Stimulated activated CD8-positive, alpha-beta memory T cell treated with anti-CD3 and anti-CD28 coated beads, Interleukin-4, amount 100 ng/mL, for 4 hours (primary cell): Measurements from ENCODE around the gene RNASE8.

Source experiments
- DNase-seq, 2 donors: peaks; one replicate each; pipeline ENCODE4 v3.0.0-alpha.2; 2020; ENCODE audit warnings: low read depth in 2 of 2, low spot score in 1 of 2

The RNASE8 gene

GRCh38 chr14:21053184-21054122 is 4.2 kb upstream of the RNASE8 start:
- no peak for DNase-seq

DNA sequence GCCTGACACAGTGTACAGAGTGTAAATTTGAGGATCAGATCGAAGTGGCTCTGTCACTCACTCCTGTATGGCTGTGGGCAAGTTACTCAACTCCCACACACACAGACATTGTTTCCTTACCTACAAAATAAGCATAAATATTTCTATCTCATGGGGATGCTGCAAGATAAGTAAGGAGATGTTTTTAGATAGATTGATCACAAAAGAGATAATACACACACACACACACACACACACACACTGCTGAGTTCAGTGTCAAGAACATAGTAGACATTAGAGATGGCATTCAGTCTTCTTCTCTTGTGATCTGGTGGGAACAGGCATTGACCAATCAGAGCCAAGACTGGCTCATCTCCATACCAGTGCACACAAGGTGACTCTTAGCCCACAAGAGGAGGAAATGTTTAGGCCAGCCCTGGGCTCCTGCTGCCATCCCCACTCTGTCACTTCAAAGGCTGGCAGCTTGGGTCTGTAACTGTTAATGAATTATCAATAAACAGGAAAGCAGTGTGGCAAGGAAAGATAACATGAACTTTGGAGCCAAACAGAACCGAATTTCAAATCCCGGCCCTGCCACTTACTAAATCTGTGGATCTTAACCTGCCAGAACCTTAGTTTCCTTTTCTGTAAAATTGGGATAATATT is 3.4 kb upstream of the RNASE8 start:
- DNase-seq: no peak

DNA sequence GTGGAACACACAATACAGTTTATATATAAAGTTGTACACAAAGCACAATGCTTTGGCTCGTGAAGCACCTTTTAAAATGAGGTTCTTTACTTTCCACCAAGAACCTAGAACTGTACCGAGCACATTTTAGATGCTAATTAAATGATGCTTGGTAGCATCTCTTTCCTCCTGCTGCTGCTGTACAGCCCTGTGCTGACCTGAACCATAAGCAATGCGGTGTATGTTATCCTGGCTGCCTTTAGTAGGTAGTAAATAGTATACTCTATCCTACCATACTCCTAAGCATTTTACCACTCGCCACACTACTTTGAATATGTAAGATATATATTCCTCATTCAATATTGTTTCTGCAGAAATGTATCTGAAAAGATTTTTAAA is 2.9 kb upstream of the RNASE8 start:
- no peak for DNase-seq

DNA sequence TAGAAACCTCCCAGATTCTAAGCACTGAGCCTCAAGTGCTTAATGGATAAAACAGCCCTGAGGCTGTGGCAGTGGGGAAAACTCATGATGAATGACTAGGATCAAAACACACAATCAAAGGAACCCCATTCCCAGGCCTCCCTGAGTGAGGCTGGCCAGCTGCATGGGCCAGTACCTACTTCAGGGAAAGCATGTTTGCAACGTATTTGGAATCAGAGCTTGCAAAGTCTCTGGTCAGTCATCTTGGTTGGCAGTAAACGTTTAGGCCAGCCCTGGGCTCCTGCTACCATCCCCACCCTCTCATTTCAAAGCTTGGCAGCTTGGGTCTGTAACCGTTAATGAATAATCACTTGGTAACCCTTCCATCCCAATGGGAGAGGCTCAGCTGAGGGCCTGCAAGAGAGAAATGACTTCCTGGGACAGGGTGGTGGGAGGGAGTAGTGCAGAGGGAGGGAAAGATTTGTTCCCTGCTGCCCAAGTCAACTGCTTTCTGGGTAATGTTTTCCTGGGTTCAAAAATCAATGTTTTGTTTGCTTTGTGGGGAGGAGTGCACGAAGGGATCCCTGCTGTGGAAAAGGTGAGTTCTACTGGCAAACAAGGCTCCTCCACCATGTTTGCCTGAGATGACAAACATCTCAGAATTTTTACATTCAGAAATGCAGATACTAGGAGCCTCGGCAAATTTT is 2.0 kb upstream of the RNASE8 start:
- no peak for DNase-seq

GRCh38 chr14:21056520-21057163 is 980 bp upstream of the RNASE8 start:
- DNase-seq: no peak

GRCh38 chr14:21058903-21059302 is 1.3 kb downstream of the RNASE8 start:
- no peak for DNase-seq

GRCh38 chr14:21059842-21060613 is 2.4 kb downstream of the RNASE8 start:
- DNase-seq: no peak

DNA sequence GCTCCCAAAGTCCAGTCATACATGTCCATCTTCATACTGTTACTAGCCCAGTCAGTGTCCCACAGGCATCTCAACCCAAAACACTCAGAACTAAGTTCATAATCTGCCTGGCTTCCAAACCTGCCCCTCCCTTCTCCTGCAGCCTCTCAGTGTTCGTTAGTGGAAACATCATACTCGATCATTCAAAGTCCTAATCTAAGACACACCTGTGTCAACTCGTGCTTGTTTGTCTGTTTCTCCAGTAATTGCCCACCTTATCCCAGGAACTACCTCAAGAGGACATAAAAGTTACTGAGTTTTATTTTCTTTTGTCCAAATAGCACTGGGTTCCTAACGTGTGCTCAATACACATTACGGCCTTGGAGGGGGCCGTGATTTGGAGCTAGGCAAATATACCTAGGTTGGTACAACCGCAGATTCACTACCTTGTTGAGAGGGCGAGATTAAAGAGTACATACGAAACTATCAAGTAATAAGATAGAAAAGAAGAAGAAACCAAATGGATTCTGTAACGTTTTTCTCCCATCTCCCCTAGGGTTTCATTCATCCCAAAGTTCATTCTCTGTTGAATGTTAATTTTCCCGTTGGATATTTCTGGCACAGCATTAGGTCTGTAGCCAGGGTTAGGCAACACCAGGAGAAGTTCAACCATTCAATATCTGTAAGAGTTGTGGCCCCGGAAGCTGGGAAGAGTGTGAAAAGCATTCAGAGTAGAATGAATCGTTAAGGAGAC is 3.2 kb downstream of the RNASE8 start:
- no peak for DNase-seq

DNA sequence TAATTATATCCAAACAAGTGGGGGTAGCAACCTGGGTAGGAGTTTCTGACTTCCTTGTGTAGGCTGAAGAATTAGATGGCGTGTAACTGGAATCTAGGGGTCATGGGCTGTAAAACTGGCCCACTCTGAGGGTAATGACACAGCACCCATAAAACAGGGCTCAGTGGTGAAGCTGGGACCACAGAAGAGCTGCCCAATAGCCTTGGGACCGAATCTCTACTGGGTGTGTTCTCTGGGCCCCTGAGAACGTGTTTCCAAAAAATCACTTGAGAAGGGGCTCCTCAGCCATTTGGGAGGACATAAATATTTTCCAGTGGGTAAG is 3.7 kb downstream of the RNASE8 start:
- DNase-seq: no peak

- DNase-seq: no peak
Measured at GRCh38 chr14:21063479-21063878, 5.9 kb downstream of the RNASE8 start.

- no peak for DNase-seq
Measured at GRCh38 chr14:21066882-21067502, 9.4 kb downstream of the RNASE8 start.

DNA sequence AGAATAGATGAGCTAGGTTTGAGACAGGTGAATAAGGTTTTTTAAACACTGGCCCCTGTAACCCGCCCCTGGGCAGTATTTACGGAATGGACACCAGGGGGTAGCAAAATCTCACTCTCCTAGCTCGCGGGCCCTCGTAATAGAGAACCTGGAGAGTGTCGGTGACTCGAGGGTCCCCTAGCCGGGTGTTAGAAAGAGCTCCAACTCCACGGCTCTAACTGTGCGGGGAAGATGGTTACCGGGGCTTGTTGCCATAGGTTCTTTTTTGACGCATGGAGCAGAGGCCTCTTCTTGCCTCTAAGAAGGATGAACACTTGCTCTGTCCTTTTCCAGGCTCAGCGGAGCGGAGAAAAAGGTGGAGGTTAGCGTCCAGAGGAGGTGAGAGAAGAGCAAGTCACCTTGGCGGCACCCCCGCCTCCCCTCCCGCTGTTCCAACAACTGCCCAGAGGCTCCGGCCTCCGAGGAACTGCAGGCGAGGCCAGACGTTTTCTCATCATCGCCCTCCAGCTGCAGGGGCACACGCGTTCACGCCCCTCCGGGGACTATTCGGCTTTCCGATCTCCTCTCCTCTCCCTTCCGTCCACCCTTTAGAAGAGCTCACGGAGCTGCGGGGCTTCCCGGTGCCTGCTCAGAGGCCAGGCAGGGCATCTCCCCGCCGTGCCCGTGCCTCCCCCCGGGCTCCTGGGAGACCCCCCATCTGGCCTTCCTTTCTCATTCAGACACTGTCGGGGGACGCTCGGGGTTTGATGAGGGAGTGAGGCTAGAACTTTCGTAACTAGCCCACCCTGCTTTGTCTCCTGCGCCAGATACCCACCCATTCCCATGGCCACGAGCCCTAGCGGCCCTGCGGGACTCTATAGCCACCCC is 11.1 kb downstream of the RNASE8 start:
- no peak for DNase-seq

GRCh38 chr14:21069388-21070082 is 11.9 kb downstream of the RNASE8 start:
- no peak for DNase-seq

- DNase-seq: no peak
Measured at GRCh38 chr14:21070083-21070609, 12.5 kb downstream of the RNASE8 start, which contains the start of gene ARHGEF40. TSS of gene ARHGEF40 (plus strand) at chr14:21070304. CDS start at chr14:21070397, 93 bp downstream.

GRCh38 chr14:21070610-21071224 is 13.1 kb downstream of the RNASE8 start:
- DNase-seq: no peak

GRCh38 chr14:21071225-21072030 is 13.8 kb downstream of the RNASE8 start:
- no peak for DNase-seq
